GM18858 (cell line): ENCODE data around the gene ICAM1.
A peak's percentile ranks its signal among the peaks of the same experiment; 100 is the strongest.

Experiments
- ATAC-seq: cut with Tn5 transposase; IDR thresholded peaks from one replicate; pipeline ENCODE4 v1.9.1; 2021; ENCODE audit not compliant: unreplicated experiment

Gene ICAM1

DNA sequence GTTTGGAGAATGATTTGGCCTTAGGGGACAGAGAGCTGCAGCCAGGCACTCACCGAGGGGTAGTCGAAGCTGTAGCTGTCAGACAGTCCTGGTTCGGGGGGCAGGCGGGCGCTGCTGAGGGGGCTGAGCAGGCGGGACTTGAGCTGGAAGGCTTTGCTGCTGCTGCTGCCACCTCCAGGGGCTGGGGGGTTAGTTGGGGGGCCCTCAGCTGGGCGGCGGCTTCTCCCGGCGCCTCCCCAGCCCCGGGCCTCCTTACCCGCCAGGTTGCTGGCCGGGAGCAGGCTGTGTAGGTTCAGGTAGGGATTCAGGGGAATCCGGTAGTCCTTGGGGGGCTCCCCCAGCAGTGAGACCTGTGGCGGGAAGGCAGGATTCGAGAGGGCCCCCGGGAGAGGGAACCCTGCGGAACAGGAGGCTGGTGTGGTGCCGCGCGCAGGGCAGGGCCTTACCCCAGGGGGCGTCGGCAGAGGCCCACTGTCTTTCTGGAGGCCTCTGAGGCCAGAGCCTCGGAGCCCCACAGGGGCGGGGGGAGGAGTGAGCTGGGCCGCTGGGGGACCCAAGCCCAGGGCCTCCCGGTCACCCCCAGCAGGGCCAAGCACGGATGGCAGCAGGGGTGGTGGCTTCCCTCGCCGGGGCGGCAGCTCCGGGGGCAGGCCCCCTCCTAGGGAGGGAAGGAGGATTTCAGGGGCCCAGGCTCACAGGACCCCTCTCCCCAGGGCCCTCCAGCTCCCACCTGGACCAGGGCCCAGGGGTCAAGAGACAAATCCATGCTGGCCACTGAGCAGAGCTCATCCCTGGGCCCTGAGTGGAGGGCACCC is 49.9 kb downstream of the ICAM1 start:
- ATAC-seq = no peak

DNA sequence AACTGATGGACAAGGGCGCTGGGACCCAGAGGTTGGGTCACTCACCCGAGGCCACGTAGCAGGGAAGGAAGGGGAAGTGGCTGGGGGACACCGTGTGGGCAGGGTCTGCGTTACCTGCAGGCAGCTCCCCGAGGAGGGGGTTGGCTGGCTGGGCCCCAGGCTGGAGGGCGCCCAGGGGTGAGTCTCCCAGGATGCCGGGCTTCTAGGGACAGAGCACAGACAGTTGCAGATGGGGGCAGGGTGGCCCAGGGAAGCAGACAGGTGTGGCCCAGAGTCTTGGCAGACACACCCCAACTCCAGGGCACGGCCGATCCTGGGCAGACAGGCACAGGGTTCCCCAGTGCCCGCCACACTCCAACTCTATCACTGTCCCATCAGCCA is 50.5 kb downstream of the ICAM1 start:
- no peak for ATAC-seq

DNA sequence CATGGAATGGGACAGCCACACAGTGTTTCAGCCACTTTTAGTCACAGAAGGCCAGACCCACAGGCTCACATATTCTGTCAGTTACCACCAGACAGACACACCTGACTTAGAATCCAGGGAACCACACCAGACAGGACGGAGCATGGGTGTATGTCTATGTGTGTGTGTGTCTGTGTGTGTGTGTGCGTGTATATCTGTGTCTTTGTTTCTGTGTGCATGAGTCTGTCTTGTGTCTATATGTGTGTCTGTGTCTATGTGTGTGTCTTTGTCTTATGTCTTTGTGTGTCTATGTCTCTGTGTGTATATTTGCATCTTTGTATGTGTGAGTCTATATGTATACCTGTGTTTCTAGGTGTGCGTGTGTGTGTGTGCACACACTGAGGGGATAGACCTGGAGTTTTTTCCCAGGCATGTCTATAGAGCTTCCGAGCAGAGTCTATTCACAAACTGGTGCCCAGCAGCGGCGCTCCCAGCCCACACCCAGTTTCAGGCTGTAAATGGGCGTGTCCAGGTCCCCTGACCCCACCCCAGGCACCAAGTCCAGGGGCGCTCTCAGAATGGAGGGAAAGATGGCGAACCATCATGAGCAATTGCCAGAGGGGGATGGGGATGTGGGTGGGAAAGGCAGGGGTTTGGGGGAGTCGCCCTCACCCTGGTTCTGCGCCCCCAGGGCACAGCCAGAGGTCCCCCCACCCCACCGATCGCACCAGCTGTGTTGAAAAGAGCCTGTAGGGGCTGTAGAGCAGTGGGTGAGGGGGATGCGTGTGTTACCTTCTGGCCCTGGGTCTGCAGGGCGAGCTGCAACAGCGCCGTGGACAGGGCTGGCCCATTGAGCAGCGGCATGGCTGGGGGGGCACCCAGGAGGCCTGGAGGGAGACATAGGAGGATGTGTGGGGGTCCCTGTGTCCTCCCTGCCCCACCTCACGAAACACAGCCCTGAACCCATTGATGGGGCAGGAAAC is 51.2 kb downstream of the ICAM1 start:
- no peak for ATAC-seq

DNA sequence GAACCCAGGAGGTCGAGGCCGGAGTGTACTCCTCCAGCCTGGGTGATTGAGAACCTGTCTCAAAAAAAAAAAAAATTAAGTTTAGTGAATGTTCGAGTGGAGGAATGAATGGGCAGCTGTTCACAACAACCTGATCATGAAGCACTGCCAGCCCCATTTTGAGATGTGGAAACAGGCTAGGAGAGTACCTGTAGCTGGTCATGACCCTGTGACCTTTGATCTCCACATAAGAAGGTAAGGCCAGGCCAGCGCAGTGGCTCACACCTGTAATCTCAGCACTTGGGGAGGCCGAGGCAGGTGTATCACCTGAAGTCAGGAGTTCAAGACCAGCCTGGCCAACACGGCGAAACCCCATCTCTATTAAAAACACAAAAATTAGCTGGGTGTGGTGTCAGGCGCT is 54.8 kb downstream of the ICAM1 start:
- ATAC-seq = no peak

DNA sequence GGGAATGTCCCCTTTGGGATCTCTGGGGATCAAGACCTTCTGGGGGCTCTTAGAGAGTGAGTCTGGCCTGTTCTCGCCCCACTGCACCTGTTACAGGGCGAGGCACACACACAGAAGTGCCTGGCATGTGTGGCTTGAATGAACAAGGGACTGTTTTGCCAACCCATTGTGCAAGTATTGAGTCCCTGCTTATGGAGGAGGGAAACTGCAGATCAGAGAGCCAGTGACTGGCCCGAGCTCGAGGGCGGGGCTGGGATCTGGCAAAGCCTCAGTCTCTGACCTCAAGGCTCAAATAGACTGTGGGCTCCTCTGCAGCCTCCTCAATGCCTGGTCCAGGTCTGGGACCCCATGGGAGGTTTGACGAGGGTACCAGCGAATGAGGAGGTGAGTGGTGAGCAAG is 56.9 kb downstream of the ICAM1 start:
- no peak for ATAC-seq

DNA sequence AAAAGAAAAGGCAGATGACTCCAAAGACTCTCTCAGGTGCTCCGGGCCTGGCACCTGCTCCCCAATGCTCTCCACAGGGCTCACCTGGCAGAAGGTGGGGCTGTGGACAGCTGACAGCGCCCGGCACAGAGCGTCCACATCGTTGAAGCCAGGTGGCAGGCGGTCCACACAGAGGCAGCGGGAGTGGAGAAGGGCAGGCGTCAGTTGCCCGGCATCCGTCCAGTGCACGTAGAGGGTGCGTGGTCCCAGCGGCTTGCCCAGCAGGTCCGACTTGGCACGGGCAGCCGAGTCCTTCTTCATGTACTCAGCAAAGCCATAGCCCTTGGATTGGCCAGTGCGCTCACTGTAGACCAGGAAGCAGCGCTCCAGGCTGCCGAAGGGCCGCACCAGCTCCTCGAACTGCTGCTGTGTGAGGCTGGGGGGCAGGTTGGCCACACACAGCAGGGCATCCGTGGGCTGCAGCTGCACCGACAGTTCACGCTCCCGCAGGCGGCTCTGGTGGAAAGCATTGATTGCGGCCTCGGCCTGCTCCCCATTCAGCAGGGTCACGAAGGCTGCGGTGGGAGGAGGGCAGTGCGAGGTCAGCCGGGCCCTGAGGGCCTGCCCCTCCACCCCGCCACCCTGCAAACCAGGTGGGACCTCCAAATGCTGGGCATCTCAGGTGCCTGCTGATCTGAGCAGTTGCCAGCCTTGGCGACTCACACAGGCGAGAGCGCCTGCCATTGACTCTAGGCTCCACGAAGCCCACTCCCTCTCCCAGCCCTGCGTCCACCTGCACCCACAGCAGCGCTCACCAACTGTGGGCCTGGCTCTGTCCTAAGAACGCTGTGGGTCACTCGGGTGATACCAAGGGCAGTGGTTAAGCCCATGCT is 57.9 kb downstream of the ICAM1 start:
- ATAC-seq = no peak

DNA sequence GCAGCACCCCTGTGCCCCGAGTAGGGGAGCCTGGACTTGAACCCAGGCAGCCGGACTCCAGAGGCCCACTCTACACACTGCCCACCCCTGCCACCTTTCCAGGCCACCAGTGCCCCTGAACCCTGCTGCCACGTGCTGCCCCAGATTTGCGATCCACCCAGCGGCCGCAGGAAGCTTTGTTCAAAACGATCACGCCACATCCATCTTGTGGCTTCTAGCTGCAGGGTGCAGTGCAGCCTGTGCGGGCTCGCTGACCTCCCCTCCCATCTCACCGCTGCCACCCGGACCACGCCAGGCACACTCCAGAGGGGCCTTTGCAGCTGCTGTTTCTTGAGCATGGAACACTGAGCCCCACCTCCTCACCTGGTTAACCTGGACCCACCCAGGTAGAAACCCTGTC is 58.6 kb downstream of the ICAM1 start:
- ATAC-seq = no peak

DNA sequence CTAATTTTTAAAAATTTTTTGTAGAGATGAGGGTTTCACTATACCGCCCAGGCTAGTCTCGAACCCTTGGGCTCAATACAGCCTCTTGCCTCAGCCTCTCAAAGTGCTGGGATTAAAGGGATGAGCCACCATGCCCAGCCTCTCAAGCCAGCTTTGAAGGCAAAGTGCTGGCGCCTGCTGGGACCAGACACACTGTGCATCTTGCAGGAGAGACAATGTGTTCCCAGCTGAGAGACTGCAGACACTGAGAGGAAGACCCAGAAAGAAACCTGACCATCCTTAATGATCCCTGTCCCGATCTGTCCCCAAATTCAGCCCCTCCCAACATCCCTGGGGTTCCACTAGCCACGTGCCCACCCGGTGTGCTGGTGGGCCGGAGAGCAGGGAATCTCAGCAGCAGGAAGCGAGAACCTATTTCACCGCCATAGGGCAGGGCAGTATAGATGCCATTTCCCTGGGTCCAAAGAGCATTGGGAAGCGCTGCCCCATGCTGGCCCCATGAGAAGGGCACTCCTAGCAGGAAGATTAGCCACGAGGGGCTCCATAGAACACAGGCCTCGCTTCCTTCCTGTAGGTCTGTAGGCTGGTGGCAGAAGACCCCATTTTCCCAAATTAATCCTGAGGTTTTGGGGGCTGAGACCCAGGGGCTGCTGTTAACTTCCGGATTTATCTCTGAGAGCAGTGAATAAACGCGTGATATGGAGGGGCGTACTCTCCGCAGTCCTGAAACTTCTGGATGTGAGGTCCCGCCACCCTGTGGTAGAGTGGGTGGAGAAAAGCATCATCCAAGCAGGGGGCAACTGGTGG is 61.4 kb downstream of the ICAM1 start:
- ATAC-seq = no peak

DNA sequence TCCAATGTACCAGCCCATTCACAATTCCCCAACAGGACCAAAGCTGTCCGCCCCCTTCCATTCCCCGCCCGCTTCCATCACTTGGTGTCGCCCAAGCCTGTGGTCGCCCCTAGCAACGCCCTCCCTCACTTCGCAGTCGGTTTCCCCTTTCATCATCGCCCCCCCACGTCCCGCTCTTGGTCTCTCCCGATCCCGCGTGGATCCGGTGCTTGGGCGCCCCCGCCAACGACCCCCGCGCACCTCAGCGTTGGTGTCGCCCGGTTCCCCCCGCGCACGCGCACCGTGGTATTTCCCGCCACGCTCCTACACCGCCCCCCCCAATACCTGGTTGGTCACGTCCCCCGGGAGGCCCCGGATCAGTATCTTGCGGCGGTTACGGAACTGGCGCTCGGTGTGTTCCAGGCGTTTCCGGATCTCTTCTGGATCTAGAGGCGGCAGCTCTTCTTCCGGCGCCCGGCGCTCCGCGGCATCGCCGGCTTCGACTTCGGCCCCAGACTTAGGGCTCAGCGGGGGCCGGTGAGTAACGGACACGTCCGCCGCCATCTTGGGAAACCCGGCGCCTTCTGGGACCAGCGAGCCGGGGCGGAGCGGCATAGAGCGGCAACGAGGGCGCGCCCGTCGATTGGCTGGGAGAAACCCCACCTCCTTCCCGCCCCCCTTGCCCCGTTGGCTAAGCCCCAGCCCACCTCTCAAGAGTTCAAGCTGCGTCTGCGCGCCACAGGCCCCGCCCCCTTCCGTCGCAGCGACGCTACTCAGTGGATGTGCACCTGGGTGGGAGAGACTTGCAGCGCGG is 62.2 kb downstream of the ICAM1 start, which contains the start of gene RAVER1:
TSS of gene RAVER1 (minus strand) at position 565 of the 793 bp plus-strand sequence. CDS start at position 543, 22 bp downstream.
- peak; percentile 59 for ATAC-seq

DNA sequence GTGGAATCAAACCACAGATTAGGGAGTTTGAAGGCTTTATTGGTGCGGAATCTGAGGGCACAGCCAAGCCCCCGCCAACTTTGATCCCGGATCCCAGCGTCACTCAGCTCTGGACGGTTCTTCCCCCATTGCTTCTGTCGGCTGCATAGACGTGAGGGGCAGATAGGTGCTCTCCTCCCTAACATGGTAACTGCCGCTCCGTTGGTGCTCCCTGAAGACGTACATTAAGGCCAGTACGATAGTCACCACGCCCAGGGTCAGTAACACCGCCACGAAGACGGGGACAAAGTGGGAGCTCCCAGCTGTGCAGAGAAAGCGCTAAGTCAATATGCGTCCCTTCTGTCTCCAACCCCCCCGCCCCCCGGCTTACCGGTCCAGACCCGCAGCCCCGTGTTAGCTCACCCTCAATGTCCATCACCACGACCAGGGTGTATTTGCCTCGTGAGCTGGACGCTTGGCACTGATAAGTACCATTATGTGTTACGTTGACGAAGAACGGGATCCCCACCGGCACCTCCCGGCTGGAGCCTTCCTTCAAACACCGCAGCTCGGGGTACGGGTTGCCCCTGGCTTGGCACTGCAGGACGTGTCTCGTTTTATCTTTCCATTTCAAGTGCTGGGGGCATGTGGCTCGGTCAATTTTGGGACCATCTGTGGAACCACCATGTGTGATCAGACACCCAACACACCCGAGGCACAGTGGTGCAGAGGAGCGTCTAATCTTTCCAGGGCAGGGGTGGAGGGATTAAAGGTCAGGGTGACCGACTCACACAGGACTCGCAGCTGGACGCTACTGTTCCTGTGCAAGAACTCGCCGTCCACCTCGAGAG is 63.1 kb downstream of the ICAM1 start:
- no peak for ATAC-seq

DNA sequence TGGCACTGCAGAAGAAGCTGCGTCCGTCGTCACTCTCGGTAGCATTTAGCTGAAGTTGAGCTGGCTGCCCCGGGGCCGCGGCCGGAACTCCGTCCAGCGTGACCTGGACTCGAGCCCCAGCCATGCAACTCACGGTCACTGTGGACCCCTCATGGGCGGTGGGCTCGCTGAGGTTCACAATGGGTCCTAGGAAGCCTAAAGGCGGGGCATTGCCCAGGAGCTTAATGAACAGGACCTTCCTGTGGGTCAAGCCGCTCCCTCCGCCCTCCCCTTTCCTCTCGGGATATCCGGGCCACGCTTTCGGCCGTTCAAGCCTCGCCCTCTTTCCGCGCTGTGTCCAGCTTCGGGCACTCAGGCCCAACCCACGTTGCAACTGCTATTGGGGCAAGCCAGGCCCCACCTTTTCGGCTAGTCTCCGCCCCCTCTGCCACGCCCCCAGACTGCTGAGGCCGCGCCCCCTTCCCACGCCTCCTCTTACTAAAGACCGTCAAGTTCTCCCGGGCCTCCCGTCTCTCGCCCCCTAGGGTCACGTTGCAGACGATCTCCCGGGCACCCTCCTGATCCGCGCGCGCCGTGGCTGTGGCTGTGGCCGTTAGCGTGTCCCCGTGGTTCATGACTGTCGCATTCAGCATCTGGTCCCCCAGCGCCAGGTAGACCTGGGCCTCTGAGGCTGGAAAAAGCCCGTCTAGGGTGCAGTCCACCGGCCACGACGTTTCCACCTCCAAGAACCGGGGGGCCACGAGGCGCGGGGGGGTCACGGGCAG is 63.9 kb downstream of the ICAM1 start:
- no peak for ATAC-seq

DNA sequence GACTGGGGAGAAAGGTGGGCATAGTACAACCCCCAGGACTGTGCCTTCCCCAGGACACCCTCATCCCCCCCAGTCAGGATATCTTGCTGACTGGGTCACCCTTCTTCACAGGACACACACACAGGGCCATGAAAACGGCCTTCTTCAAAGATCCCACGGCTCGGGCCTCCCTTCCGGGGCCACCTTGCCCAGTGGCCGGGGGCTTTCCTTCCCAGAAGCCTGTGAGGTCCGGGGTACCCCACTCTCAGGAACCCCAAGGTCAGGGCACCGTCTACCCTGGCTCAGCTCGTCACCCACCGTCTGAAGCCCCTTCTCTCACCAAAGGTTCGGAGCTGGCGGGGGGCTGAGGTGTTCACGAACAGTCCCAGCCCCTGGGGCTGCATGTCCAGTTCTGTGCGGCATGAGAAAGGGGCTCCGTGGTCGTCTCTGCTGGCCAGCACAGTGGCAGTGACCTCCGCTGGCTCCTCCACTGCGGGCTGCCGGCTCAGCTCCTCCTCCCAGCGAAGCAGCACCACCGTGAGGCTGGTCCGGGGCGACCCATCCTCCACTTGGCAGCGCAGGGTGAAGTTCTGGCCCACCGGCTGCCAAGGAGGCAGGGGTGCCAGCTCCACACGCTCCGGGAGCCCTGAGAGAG is 64.5 kb downstream of the ICAM1 start:
- ATAC-seq = no peak
